ENCODE results near the gene AMPD3.

AMPD3 gene

GRCh38 chr11:10490398-10491241, 35.6 kb downstream of the AMPD3 start:
- DNase-seq, result no peak

GRCh38 chr11:10492084-10492483, 37.0 kb downstream of the AMPD3 start:
- no peak for DNase-seq

- DNase-seq, result no peak
Measured at GRCh38 chr11:10493041-10493663, 38.1 kb downstream of the AMPD3 start.

GRCh38 chr11:10494636-10495463, 39.8 kb downstream of the AMPD3 start:
- no peak for DNase-seq

GRCh38 chr11:10495464-10495786, 40.4 kb downstream of the AMPD3 start:
- no peak for DNase-seq

- DNase-seq, result no peak
Measured at GRCh38 chr11:10496296-10496936, 41.4 kb downstream of the AMPD3 start.

GRCh38 chr11:10497371-10498021, 42.4 kb downstream of the AMPD3 start:
- no peak for DNase-seq

GRCh38 chr11:10498022-10498400, 42.9 kb downstream of the AMPD3 start:
- DNase-seq, result no peak

- DNase-seq, result no peak
Measured at GRCh38 chr11:10498426-10499250, 43.6 kb downstream of the AMPD3 start.

GRCh38 chr11:10499452-10499851, 44.4 kb downstream of the AMPD3 start:
- DNase-seq, result no peak

- no peak for DNase-seq
Measured at GRCh38 chr11:10499874-10500601, 45.0 kb downstream of the AMPD3 start.

- no peak for DNase-seq
Measured at GRCh38 chr11:10500757-10501684, 46.0 kb downstream of the AMPD3 start.

- DNase-seq, result no peak
Measured at GRCh38 chr11:10502065-10502680, 47.1 kb downstream of the AMPD3 start.

- no peak for DNase-seq
Measured at GRCh38 chr11:10502770-10503169, 47.7 kb downstream of the AMPD3 start.

- no peak for DNase-seq
Measured at GRCh38 chr11:10503221-10503620, 48.2 kb downstream of the AMPD3 start.

GRCh38 chr11:10503777-10504480, 48.9 kb downstream of the AMPD3 start:
- DNase-seq, result no peak

- no peak for DNase-seq
Measured at GRCh38 chr11:10504490-10504889, 49.4 kb downstream of the AMPD3 start.

GRCh38 chr11:10505278-10506007, 50.4 kb downstream of the AMPD3 start:
- no peak for DNase-seq
